GM23248 (cell line): ENCODE results near the gene ROR1.

Experiments
- EZH2 ChIP-seq: fragments of 200-600 bp; sonication (generic); IDR thresholded peaks from 2 replicates; pipeline ENCODE4 v1.6.1; 2018; ENCODE audit warnings: antibody characterized with exemption, mild to moderate bottlenecking; ENCODE audit not compliant: insufficient read depth, poor library complexity, severe bottlenecking
- EZH2phosphoT487 ChIP-seq: fragments of 200-600 bp; sonication (generic); IDR thresholded peaks from 2 replicates; pipeline ENCODE4 v1.6.1; 2018; ENCODE audit warnings: antibody characterized with exemption, moderate library complexity, mild to moderate bottlenecking, low read depth; ENCODE audit not compliant: insufficient read depth

DNA sequence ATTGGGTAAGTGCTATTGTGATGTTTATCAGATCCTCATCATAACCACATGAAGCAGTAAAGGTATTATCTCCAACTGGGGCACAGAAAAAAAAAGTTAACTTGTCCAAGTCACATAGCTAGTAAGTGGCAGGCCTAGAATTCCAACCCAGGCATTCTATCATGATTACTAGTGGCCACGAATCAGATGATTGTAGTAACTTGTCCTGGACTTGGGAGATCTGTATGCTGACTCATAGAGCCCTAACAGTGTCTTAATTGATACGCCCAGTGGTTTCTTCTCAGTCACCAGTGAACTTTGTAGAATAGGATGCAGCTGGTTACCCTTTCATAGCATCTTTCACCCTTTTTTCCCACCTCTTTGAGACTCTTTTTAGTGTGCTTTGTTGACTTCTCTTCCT, 338.5 kb downstream of the ROR1 start:
- TF ChIP-seq EZH2, result no peak
- no peak for TF ChIP-seq EZH2phosphoT487
